MCF 10A (cell line): ENCODE data around the gene MRGPRX2. TPM values are rescaled to one million over a fixed set of nuclear protein-coding genes. Genes with fewer than 3 reads are reported as not detected.

Source experiments
- BruUV-seq: library from RNA; stranded (reverse); fragments of 400-500 nt; replicated peaks from 2 replicates; lab custom pipeline; 2021; lab: Mats Ljungman, UMichigan
- CTCF ChIA-PET: fragments of 300-600 bp; sonication (Branson Sonifier 250); formaldehyde crosslinking; extraction: SDS; loops from one replicate; lab custom pipeline; 2021; ENCODE audit warnings: antibody characterized with exemption, inconsistent platforms; lab: Yijun Ruan, JAX
- POLR2A ChIA-PET: fragments of 300-600, 350-650 bp; sonication (Branson Sonifier 250); formaldehyde crosslinking; extraction: SDS; loops from one replicate; lab custom pipeline; 2020; ENCODE audit warnings: antibody characterized with exemption, inconsistent platforms; lab: Yijun Ruan, JAX
- DNase-seq: peaks from one replicate; pipeline ENCODE4 v3.0.0-alpha.2; 2018; ENCODE audit not compliant: unreplicated experiment
- H3K27ac Mint-ChIP-seq: one replicate; pipeline ENCODE4 v1.8.0; 2022; ENCODE audit warnings: mild to moderate bottlenecking, low read depth, mixed read lengths; ENCODE audit not compliant: unreplicated experiment
- H3K27me3 Mint-ChIP-seq: one replicate; pipeline ENCODE4 v1.8.0; 2022; ENCODE audit warnings: mixed read lengths; ENCODE audit not compliant: insufficient read depth, unreplicated experiment
- H3K36me3 Mint-ChIP-seq: one replicate; pipeline ENCODE4 v1.8.0; 2022; ENCODE audit warnings: mild to moderate bottlenecking, moderate library complexity, mixed read lengths; ENCODE audit not compliant: insufficient read depth, unreplicated experiment
- H3K4me1 Mint-ChIP-seq: one replicate; pipeline ENCODE4 v1.8.0; 2022; ENCODE audit warnings: mixed read lengths; ENCODE audit not compliant: insufficient read depth, unreplicated experiment
- H3K4me3 Mint-ChIP-seq: one replicate; pipeline ENCODE4 v1.8.0; 2022; ENCODE audit warnings: mild to moderate bottlenecking, moderate library complexity, mixed read lengths; ENCODE audit not compliant: unreplicated experiment
- H3K9me3 Mint-ChIP-seq: one replicate; pipeline ENCODE4 v1.8.0; 2022; ENCODE audit warnings: mixed read lengths; ENCODE audit not compliant: unreplicated experiment
- CTCF ChIP-seq: fragments of 200-600 bp; IDR thresholded peaks from one replicate; pipeline ENCODE4 v1.8.0; 2022; ENCODE audit warnings: antibody characterized with exemption, mild to moderate bottlenecking; ENCODE audit not compliant: unreplicated experiment
- intact Hi-C: fragments of 100-400 bp; cut with micrococcal nuclease; formaldehyde crosslinking; loops from 2 replicates; pipeline ENCODE4 v1.14.1; 2022
- total RNA-seq: library from RNA; stranded (reverse); gene quantifications from 2 replicates; pipeline ENCODE4 v1.2.3, GENCODE V29; 2022

The MRGPRX2 gene
- total RNA-seq, 1 experiment from 2014 or later, result not detected

- intact Hi-C loops, result no loop called here
- no peak for TF ChIP-seq CTCF
- no peak overlapping the region for H3K4me3 Mint-ChIP-seq
- no TSS peak for BruUV-seq
- peaks cover 85% of the 10 kb centered on the region for H3K27me3 Mint-ChIP-seq
- H3K27ac Mint-ChIP-seq, result no peak overlapping the region
- H3K36me3 Mint-ChIP-seq, result no peaks in the 10 kb centered on the region
- H3K9me3 Mint-ChIP-seq, result no peaks in the 10 kb centered on the region
- ChIA-PET CTCF (interaction anchor here (0.6 to 1.0 kb wide), 3 partner anchors 16 to 23 kb away, joined by 4 to 5 read pairs (median 4); no protein-coding TSS in a partner anchor), POLR2A (no interaction called here)
- peaks cover 6% of the 10 kb centered on the region for H3K4me1 Mint-ChIP-seq
- no peak for DNase-seq
Measured at GRCh38 chr11:19094859-19095258, 34.3 kb upstream of the MRGPRX2 start.

GRCh38 chr11:19093976-19094375, 33.5 kb upstream of the MRGPRX2 start:
- Mint-ChIP-seq H3K36me3 (no peaks in the 10 kb centered on the region), H3K4me3 (no peak overlapping the region), H3K27ac (no peak overlapping the region), H3K27me3 (peaks cover 84% of the 10 kb centered on the region), H3K4me1 (peaks cover 6% of the 10 kb centered on the region), H3K9me3 (no peaks in the 10 kb centered on the region)
- CTCF ChIA-PET, result interaction anchor here (0.7 to 0.8 kb wide), 2 partner anchors 203 to 460 kb away, joined by 3 read pairs; no protein-coding TSS in a partner anchor
- POLR2A ChIA-PET, result no interaction called here
- TF ChIP-seq CTCF, result no peak
- intact Hi-C loops, result no loop called here
- DNase-seq, result peak; percentile 52
- BruUV-seq, result no TSS peak

GRCh38 chr11:19092850-19093249, 32.3 kb upstream of the MRGPRX2 start:
- H3K36me3 Mint-ChIP-seq, result no peaks in the 10 kb centered on the region
- DNase-seq, result no peak
- H3K27ac Mint-ChIP-seq, result no peak overlapping the region
- ChIA-PET CTCF (interaction anchor here (1.2 kb wide), 1 partner anchor 22 kb away, joined by 6 read pairs; no protein-coding TSS in a partner anchor), POLR2A (no interaction called here)
- H3K4me3 Mint-ChIP-seq, result no peak overlapping the region
- intact Hi-C loops, result no loop called here
- no peaks in the 10 kb centered on the region for H3K9me3 Mint-ChIP-seq
- peaks cover 74% of the 10 kb centered on the region for H3K27me3 Mint-ChIP-seq
- peaks cover 6% of the 10 kb centered on the region for H3K4me1 Mint-ChIP-seq
- no peak for TF ChIP-seq CTCF
- no TSS peak for BruUV-seq

- no peak for TF ChIP-seq CTCF
- H3K27me3 Mint-ChIP-seq, result peaks cover 69% of the 10 kb centered on the region
- H3K36me3 Mint-ChIP-seq, result no peaks in the 10 kb centered on the region
- POLR2A ChIA-PET, result interaction anchor here (0.6 kb wide), 1 partner anchor 13 kb away, joined by 3 read pairs; no protein-coding TSS in a partner anchor
- H3K4me1 Mint-ChIP-seq, result peaks cover 6% of the 10 kb centered on the region
- CTCF ChIA-PET, result interaction anchor here (1.2 kb wide), 1 partner anchor 22 kb away, joined by 6 read pairs; no protein-coding TSS in a partner anchor
- intact Hi-C loops, result no loop called here
- no peak overlapping the region for H3K27ac Mint-ChIP-seq
- no peaks in the 10 kb centered on the region for H3K9me3 Mint-ChIP-seq
- BruUV-seq, result no TSS peak
- no peak for DNase-seq
- H3K4me3 Mint-ChIP-seq, result no peak overlapping the region
Measured at GRCh38 chr11:19092342-19092741, 31.8 kb upstream of the MRGPRX2 start.
